Naive B cell (primary cell): ENCODE results near the gene ZFYVE19. TPM values are rescaled to one million over a fixed set of nuclear protein-coding genes. Genes with fewer than 3 reads are reported as not detected.
A peak's percentile ranks its signal among the peaks of the same experiment; 100 is the strongest.

Experiments used
- ATAC-seq, 2 donors: fragments of 150-1000 bp; cut with Tn5 transposase; 2 replicates each; pipeline ENCODE4 v1.10.0; 2021; ENCODE audit warnings: low read depth in 2 of 2, mild to moderate bottlenecking in 2 of 2, moderate library complexity in 2 of 2
- DNase-seq: peaks from one replicate; pipeline ENCODE4 v3.0.0; 2022
- H3K27ac Mint-ChIP-seq, 6 donors: one replicate each; pipeline ENCODE4 v1.8.0; 2020 to 2022; ENCODE audit warnings: mild to moderate bottlenecking in 6 of 6, mixed read lengths in 6 of 6, moderate library complexity in 5 of 6, inconsistent platforms in 2 of 6
- H3K27me3 Mint-ChIP-seq, 3 donors: one replicate each; pipeline ENCODE4 v1.8.0; 2021 to 2022; ENCODE audit warnings: mixed read lengths in 3 of 3, mild to moderate bottlenecking in 1 of 3
- H3K36me3 Mint-ChIP-seq, 2 donors: one replicate each; pipeline ENCODE4 v1.8.0; 2020 to 2022; ENCODE audit warnings: mixed read lengths in 2 of 2, inconsistent platforms in 1 of 2, mild to moderate bottlenecking in 1 of 2
- H3K4me1 Mint-ChIP-seq, 3 donors: one replicate each; pipeline ENCODE4 v1.8.0; 2020 to 2022; ENCODE audit warnings: mixed read lengths in 3 of 3, inconsistent platforms in 1 of 3, mild to moderate bottlenecking in 1 of 3, moderate library complexity in 1 of 3
- H3K4me3 Mint-ChIP-seq, 8 donors: one replicate each; pipeline ENCODE4 v1.8.0; 2020 to 2022; ENCODE audit warnings: mild to moderate bottlenecking in 8 of 8, mixed read lengths in 8 of 8, moderate library complexity in 8 of 8, inconsistent platforms in 2 of 8
- H3K9me3 Mint-ChIP-seq, 7 donors: one replicate each; pipeline ENCODE4 v1.8.0; 2020 to 2022; ENCODE audit warnings: mixed read lengths in 7 of 7, mild to moderate bottlenecking in 5 of 7, inconsistent platforms in 2 of 7, moderate library complexity in 1 of 7
- polyA plus RNA-seq, 6 donors: library from polyadenylated mRNA; unstranded; fragments of 300-500 nt; fragmentation: Illumina TruSeq; gene quantifications; one replicate each; pipeline ENCODE4 v1.2.3, GENCODE V29; 2021; ENCODE audit warnings: low read depth in 6 of 6

Gene ZFYVE19
- polyA plus RNA-seq, 6 donors from 2014 or later = 9.5 to 27.7 (median 12.9) TPM

- no peaks in the 10 kb centered on the region for H3K9me3 Mint-ChIP-seq
- no peaks in the 10 kb centered on the region for H3K36me3 Mint-ChIP-seq
- peak overlapping the region in 1 of 8 donors; percentile 29 for H3K4me3 Mint-ChIP-seq
- ATAC-seq (no peak), DNase-seq (no peak)
- H3K27me3 Mint-ChIP-seq = no peaks in the 10 kb centered on the region
- peaks cover 14 to 33% (median 31%) of the 10 kb centered on the region in 3 donors for H3K4me1 Mint-ChIP-seq
- peak overlapping the region in 5 of 6 donors; percentile 70 to 85 (median 76) for H3K27ac Mint-ChIP-seq
Observed at GRCh38 chr15:40787344-40787841, 19.5 kb upstream of the ZFYVE19 start.

GRCh38 chr15:40787991-40788390, 18.9 kb upstream of the ZFYVE19 start:
- Mint-ChIP-seq H3K27me3 (no peaks in the 10 kb centered on the region), H3K27ac (peak overlapping the region in 1 of 6 donors; percentile 70), H3K36me3 (peaks cover 0 to under 1% of the 10 kb centered on the region in 2 donors), H3K4me1 (peaks cover 12 to 30% (median 29%) of the 10 kb centered on the region in 3 donors), H3K9me3 (no peaks in the 10 kb centered on the region), H3K4me3 (no peak overlapping the region)
- no peak for ATAC-seq
- no peak for DNase-seq

- H3K4me3 Mint-ChIP-seq = peak overlapping the region in 1 of 8 donors; percentile 52
- no peaks in the 10 kb centered on the region for H3K27me3 Mint-ChIP-seq
- DNase-seq (no peak), ATAC-seq (no peak)
- H3K9me3 Mint-ChIP-seq = no peaks in the 10 kb centered on the region
- H3K27ac Mint-ChIP-seq = peak overlapping the region in 2 of 6 donors; percentile 37 to 76
- peaks cover 16 to 36% (median 35%) of the 10 kb centered on the region in 3 donors for H3K4me1 Mint-ChIP-seq
- H3K36me3 Mint-ChIP-seq = peaks cover 0 to 4% of the 10 kb centered on the region in 2 donors
Observed at GRCh38 chr15:40789119-40789518, 17.8 kb upstream of the ZFYVE19 start.

- H3K27me3 Mint-ChIP-seq = no peaks in the 10 kb centered on the region
- no peak overlapping the region for H3K4me3 Mint-ChIP-seq
- no peaks in the 10 kb centered on the region for H3K9me3 Mint-ChIP-seq
- ATAC-seq (no peak), DNase-seq (no peak)
- H3K36me3 Mint-ChIP-seq = peaks cover 0 to 4% of the 10 kb centered on the region in 2 donors
- no peak overlapping the region for H3K27ac Mint-ChIP-seq
- H3K4me1 Mint-ChIP-seq = peaks cover 16 to 37% (median 36%) of the 10 kb centered on the region in 3 donors
Observed at GRCh38 chr15:40789999-40790398, 16.9 kb upstream of the ZFYVE19 start.

- ATAC-seq (no peak), DNase-seq (no peak)
- H3K27ac Mint-ChIP-seq = no peak overlapping the region
- no peak overlapping the region for H3K4me3 Mint-ChIP-seq
- H3K9me3 Mint-ChIP-seq = no peaks in the 10 kb centered on the region
- H3K4me1 Mint-ChIP-seq = peaks cover 20 to 40% (median 36%) of the 10 kb centered on the region in 3 donors
- peaks cover 0 to 4% of the 10 kb centered on the region in 2 donors for H3K36me3 Mint-ChIP-seq
- no peaks in the 10 kb centered on the region for H3K27me3 Mint-ChIP-seq
Observed at GRCh38 chr15:40790718-40791117, 16.2 kb upstream of the ZFYVE19 start.

GRCh38 chr15:40792394-40792793, 14.5 kb upstream of the ZFYVE19 start:
- DNase-seq (no peak), ATAC-seq (no peak)
- Mint-ChIP-seq H3K9me3 (no peaks in the 10 kb centered on the region), H3K36me3 (peaks cover 0 to 4% of the 10 kb centered on the region in 2 donors), H3K27ac (peak overlapping the region in 1 of 6 donors; percentile 32), H3K4me1 (peaks cover 22 to 31% (median 27%) of the 10 kb centered on the region in 3 donors), H3K27me3 (no peaks in the 10 kb centered on the region), H3K4me3 (no peak overlapping the region)

GRCh38 chr15:40793216-40793989, 13.5 kb upstream of the ZFYVE19 start:
- Mint-ChIP-seq H3K27ac (peak overlapping the region in 1 of 6 donors; percentile 76), H3K9me3 (no peaks in the 10 kb centered on the region), H3K36me3 (peaks cover 6 to 10% of the 10 kb centered on the region in 2 donors), H3K27me3 (no peaks in the 10 kb centered on the region), H3K4me1 (peaks cover 26 to 30% (median 27%) of the 10 kb centered on the region in 3 donors), H3K4me3 (no peak overlapping the region)
- no peak for DNase-seq
- ATAC-seq = no peak

- peaks cover 24 to 31% (median 27%) of the 10 kb centered on the region in 3 donors for H3K4me1 Mint-ChIP-seq
- no peak overlapping the region for H3K27ac Mint-ChIP-seq
- H3K4me3 Mint-ChIP-seq = no peak overlapping the region
Observed at GRCh38 chr15:40796041-40796440, 10.8 kb upstream of the ZFYVE19 start.

GRCh38 chr15:40796512-40796911, 10.4 kb upstream of the ZFYVE19 start:
- no peaks in the 10 kb centered on the region for H3K9me3 Mint-ChIP-seq
- H3K27ac Mint-ChIP-seq = no peak overlapping the region
- no peak overlapping the region for H3K4me3 Mint-ChIP-seq
- DNase-seq = no peak
- H3K4me1 Mint-ChIP-seq = peaks cover 26 to 31% (median 30%) of the 10 kb centered on the region in 3 donors
- H3K36me3 Mint-ChIP-seq = peaks cover 10% of the 10 kb centered on the region in 2 donors
- H3K27me3 Mint-ChIP-seq = no peaks in the 10 kb centered on the region
- ATAC-seq = no peak

More at GRCh38 chr15:40796041-40796440, 10.8 kb upstream of the ZFYVE19 start:
- no peak for ATAC-seq
- DNase-seq = no peak
- Mint-ChIP-seq H3K36me3 (peaks cover 8 to 10% of the 10 kb centered on the region in 2 donors), H3K27me3 (no peaks in the 10 kb centered on the region), H3K9me3 (no peaks in the 10 kb centered on the region)

- no peak overlapping the region for H3K4me3 Mint-ChIP-seq
- peaks cover 6 to 16% of the 10 kb centered on the region in 2 donors for H3K36me3 Mint-ChIP-seq
- no peak overlapping the region for H3K27ac Mint-ChIP-seq
- DNase-seq = no peak
- no peaks in the 10 kb centered on the region for H3K27me3 Mint-ChIP-seq
- H3K4me1 Mint-ChIP-seq = peaks cover 24 to 31% (median 26%) of the 10 kb centered on the region in 3 donors
- no peak for ATAC-seq
- H3K9me3 Mint-ChIP-seq = no peaks in the 10 kb centered on the region
Observed at GRCh38 chr15:40799523-40799922, 7.4 kb upstream of the ZFYVE19 start.

- DNase-seq (no peak), ATAC-seq (no peak)
- H3K4me3 Mint-ChIP-seq = peak overlapping the region in 1 of 8 donors; percentile 27
- H3K27me3 Mint-ChIP-seq = no peaks in the 10 kb centered on the region
- peaks cover 29 to 39% (median 31%) of the 10 kb centered on the region in 3 donors for H3K4me1 Mint-ChIP-seq
- peaks cover 3 to 20% of the 10 kb centered on the region in 2 donors for H3K36me3 Mint-ChIP-seq
- no peak overlapping the region for H3K27ac Mint-ChIP-seq
- H3K9me3 Mint-ChIP-seq = no peaks in the 10 kb centered on the region
Observed at GRCh38 chr15:40803076-40803475, 3.8 kb upstream of the ZFYVE19 start.

- no peaks in the 10 kb centered on the region for H3K27me3 Mint-ChIP-seq
- H3K4me3 Mint-ChIP-seq = peak overlapping the region in 1 of 8 donors; percentile 27
- no peaks in the 10 kb centered on the region for H3K9me3 Mint-ChIP-seq
- DNase-seq = no peak
- H3K4me1 Mint-ChIP-seq = peaks cover 27 to 39% (median 28%) of the 10 kb centered on the region in 3 donors
- no peak for ATAC-seq
- peaks cover 0 to 14% of the 10 kb centered on the region in 2 donors for H3K36me3 Mint-ChIP-seq
- peak overlapping the region in 1 of 6 donors; percentile 54 for H3K27ac Mint-ChIP-seq
Observed at GRCh38 chr15:40803688-40804087, 3.2 kb upstream of the ZFYVE19 start.

GRCh38 chr15:40806672-40807027, 239 bp upstream of the ZFYVE19 start:
- Mint-ChIP-seq H3K27ac (peak overlapping the region; percentile 90 to 99 (median 96)), H3K9me3 (no peaks in the 10 kb centered on the region), H3K4me3 (peak overlapping the region; percentile 94 to 100 (median 98)), H3K4me1 (peaks cover 18 to 35% (median 22%) of the 10 kb centered on the region in 3 donors), H3K36me3 (peaks cover 0 to 11% of the 10 kb centered on the region in 2 donors), H3K27me3 (no peaks in the 10 kb centered on the region)
- DNase-seq (no peak), ATAC-seq (no peak)
